GM12878 (cell line): ENCODE results near the gene TMCO6. TPM values are rescaled to one million over a fixed set of nuclear protein-coding genes. Genes with fewer than 3 reads are reported as not detected.

ENCODE experiments used
- ASH2L ChIP-seq: fragments of 300-600, 200-600 bp; sonication (generic); IDR thresholded peaks from 2 replicates; pipeline ENCODE4 v1.6.1; 2017; ENCODE audit warnings: low read depth, mild to moderate bottlenecking, borderline replicate concordance
- BMI1 ChIP-seq: fragments of 450-650 bp; IDR thresholded peaks from 2 replicates; pipeline ENCODE4 v1.6.1; 2016; ENCODE audit warnings: mild to moderate bottlenecking, moderate library complexity, borderline replicate concordance
- E4F1 ChIP-seq: fragments of 450-650 bp; IDR thresholded peaks from 2 replicates; pipeline ENCODE4 v1.6.1; 2018; ENCODE audit warnings: borderline replicate concordance, mild to moderate bottlenecking; ENCODE audit not compliant: partially characterized antibody
- FOXK2 ChIP-seq: fragments of 450-650 bp; IDR thresholded peaks from 2 replicates; pipeline ENCODE4 v1.6.1; 2017; ENCODE audit warnings: mild to moderate bottlenecking, moderate library complexity
- FOXM1 ChIP-seq: IDR thresholded peaks from 2 replicates; pipeline ENCODE4 v1.6.1; 2012; ENCODE audit warnings: low read depth, mild to moderate bottlenecking, inconsistent platforms, low read length, moderate library complexity
- IKZF1 ChIP-seq: fragments of 450-650 bp; conservative IDR thresholded peaks from 2 replicates; pipeline ENCODE4 v1.6.1; 2017; ENCODE audit warnings: antibody characterized with exemption, mild to moderate bottlenecking
- IRF3 ChIP-seq: fragments of 450-650 bp; IDR thresholded peaks from 2 replicates; pipeline ENCODE4 v1.6.1; 2014; ENCODE audit warnings: mild to moderate bottlenecking
- KDM1A ChIP-seq: fragments of 200-600 bp; sonication (generic); IDR thresholded peaks from 2 replicates; pipeline ENCODE4 v1.6.1; 2016; ENCODE audit warnings: borderline replicate concordance
- MAX ChIP-seq: IDR thresholded peaks from 2 replicates; pipeline ENCODE4 v1.6.1; 2012; ENCODE audit warnings: low read depth, low read length, improper control_type of control experiment
- MXI1 ChIP-seq: fragments of 150-350 bp; IDR thresholded peaks from 2 replicates; pipeline ENCODE4 v1.6.1; 2011; ENCODE audit warnings: low read depth, mild to moderate bottlenecking, inconsistent platforms, low read length, improper control_type of control experiment
- NKRF ChIP-seq: fragments of 450-650 bp; conservative IDR thresholded peaks from 2 replicates; pipeline ENCODE4 v1.6.1; 2017; ENCODE audit warnings: mild to moderate bottlenecking, moderate library complexity
- POLR2A ChIP-seq: IDR thresholded peaks from 2 replicates; pipeline ENCODE4 v1.6.1; 2011; ENCODE audit warnings: low read depth, mild to moderate bottlenecking, low read length
- POLR2AphosphoS2 ChIP-seq: IDR thresholded peaks from 2 replicates; pipeline ENCODE4 v1.6.1; 2011; ENCODE audit warnings: low read depth, mild to moderate bottlenecking, low read length, improper control_type of control experiment, moderate library complexity
- POLR2AphosphoS5 ChIP-seq: IDR thresholded peaks from 2 replicates; pipeline ENCODE4 v1.6.1; 2011; ENCODE audit warnings: mild to moderate bottlenecking, low read length, inconsistent platforms
- RELA ChIP-seq: fragments of 450-650 bp; IDR thresholded peaks from 2 replicates; pipeline ENCODE4 v1.8.0; 2014; ENCODE audit warnings: borderline replicate concordance; ENCODE audit not compliant: partially characterized antibody
- RELB ChIP-seq: fragments of 450-650 bp; IDR thresholded peaks from 2 replicates; pipeline ENCODE4 v1.6.1; 2017; ENCODE audit warnings: low read depth, mild to moderate bottlenecking, moderate library complexity
- SPI1 ChIP-seq: IDR thresholded peaks from 2 replicates; pipeline ENCODE4 v1.6.1; 2011; ENCODE audit warnings: low read depth, mild to moderate bottlenecking, low read length, moderate library complexity, borderline replicate concordance; ENCODE audit not compliant: insufficient read depth
- TCF3 ChIP-seq: IDR thresholded peaks from 2 replicates; pipeline ENCODE4 v1.6.1; 2012; ENCODE audit warnings: low read depth, mild to moderate bottlenecking, low read length, borderline replicate concordance; ENCODE audit not compliant: insufficient read depth
- ZNF207 ChIP-seq: fragments of 450-650 bp; IDR thresholded peaks from 2 replicates; pipeline ENCODE4 v1.6.1; 2014; ENCODE audit warnings: antibody characterized with exemption, mild to moderate bottlenecking, borderline replicate concordance
- ZNF217 ChIP-seq: fragments of 450-650 bp; IDR thresholded peaks from 2 replicates; pipeline ENCODE4 v1.6.1; 2017; ENCODE audit warnings: antibody characterized with exemption, mild to moderate bottlenecking
- polyA plus RNA-seq, 11 experiments: library from polyadenylated mRNA; depleted of rRNA in 4 of 11; unstranded in 6 of 11; stranded (reverse) in 5 of 11; fragments of >200 nt; fragmentation: Nextera tagmentation in 4 of 11; fragmentation: Illumina TruSeq in 1 of 11; extraction: Ambion mirVana in 4 of 11; extraction: Trizol in 1 of 11; gene quantifications; 1 replicate in 1 of 11; 2 replicates in 10 of 11; pipeline versions ENCODE4 v1.2.1 to v1.2.3, GENCODE V29; 2011 to 2016; ENCODE audit warnings: inconsistent platforms in 2 of 11, missing spikeins in 2 of 11, low read depth in 1 of 11
- total RNA-seq, 4 experiments: library from RNA; depleted of rRNA in 3 of 4; stranded (reverse); fragments of >200 nt in 3 of 4; fragmentation: Illumina TruSeq in 1 of 4; extraction: Trizol in 1 of 4; gene quantifications; 2 replicates each; pipeline versions ENCODE4 v1.2.1 to v1.2.3, GENCODE V29; 2013 to 2021
- TF ChIP-seq, protein P1 (sequence below): fragments of 150-350 bp; IDR thresholded peaks from 2 replicates; pipeline ENCODE4 v1.6.1; 2014; ENCODE audit warnings: mild to moderate bottlenecking, low read depth, low read length

The TMCO6 gene
- total and polyA plus RNA-seq, 10 of the 15 experiments (the other 5 are each of a cell fraction or from before 2014, with no cell fraction given), result 4.1 to 21.6 (median 11.7) TPM

GRCh38 chr5:140639148-140639981 is at the start of gene TMCO6 (continued):
- TF ChIP-seq ZNF217 (no peak), TCF3 (no peak), NKRF (peak; percentile 82), POLR2AphosphoS5 (peak; percentile 72; the same call in 1 of the 2 replicates), FOXK2 (no peak), SPI1 (no peak), POLR2AphosphoS2 (no peak; the same call in 1 of the 2 replicates), KDM1A (no peak), E4F1 (no peak), IKZF1 (peak; percentile 93), BMI1 (no peak), FOXM1 (no peak), ASH2L (no peak), POLR2A (peak; percentile 86), IRF3 (no peak), ZNF207 (no peak), RELA (no peak), RELB (no peak), MXI1 (peak; percentile 67), MAX (peak; percentile 64)
- TF ChIP-seq, protein P1, sequence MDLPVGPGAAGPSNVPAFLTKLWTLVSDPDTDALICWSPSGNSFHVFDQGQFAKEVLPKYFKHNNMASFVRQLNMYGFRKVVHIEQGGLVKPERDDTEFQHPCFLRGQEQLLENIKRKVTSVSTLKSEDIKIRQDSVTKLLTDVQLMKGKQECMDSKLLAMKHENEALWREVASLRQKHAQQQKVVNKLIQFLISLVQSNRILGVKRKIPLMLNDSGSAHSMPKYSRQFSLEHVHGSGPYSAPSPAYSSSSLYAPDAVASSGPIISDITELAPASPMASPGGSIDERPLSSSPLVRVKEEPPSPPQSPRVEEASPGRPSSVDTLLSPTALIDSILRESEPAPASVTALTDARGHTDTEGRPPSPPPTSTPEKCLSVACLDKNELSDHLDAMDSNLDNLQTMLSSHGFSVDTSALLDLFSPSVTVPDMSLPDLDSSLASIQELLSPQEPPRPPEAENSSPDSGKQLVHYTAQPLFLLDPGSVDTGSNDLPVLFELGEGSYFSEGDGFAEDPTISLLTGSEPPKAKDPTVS, result no peak
